ACC112 (cell line): ENCODE results near the gene VPS37B.

Experiments
- H2AFZ ChIP-seq: fragments of 200-600 bp; sonication (generic); one replicate; pipeline ENCODE4 v1.6.0; 2017; ENCODE audit warnings: antibody characterized with exemption, low read length; ENCODE audit not compliant: unreplicated experiment
- H3K27ac ChIP-seq: fragments of 200-600 bp; sonication (generic); 2 replicates; pipeline ENCODE4 v1.5.1; 2014; ENCODE audit warnings: low read depth, mild to moderate bottlenecking, antibody characterized with exemption, low read length, moderate library complexity
- H3K27me3 ChIP-seq: fragments of 200-600 bp; sonication (generic); 2 replicates; pipeline ENCODE4 v1.6.1; 2014; ENCODE audit warnings: mild to moderate bottlenecking, antibody characterized with exemption, low read length, moderate library complexity, mixed read lengths; ENCODE audit not compliant: insufficient read depth
- H3K36me3 ChIP-seq: fragments of 200-600 bp; sonication (generic); 2 replicates; pipeline ENCODE4 v1.6.1; 2016; ENCODE audit warnings: mild to moderate bottlenecking, antibody characterized with exemption, low read length, moderate library complexity, mixed read lengths; ENCODE audit not compliant: insufficient read depth
- H3K4me1 ChIP-seq: fragments of 200-600 bp; sonication (generic); one replicate; pipeline ENCODE4 v1.6.1; 2016; ENCODE audit warnings: low read length, mixed read lengths; ENCODE audit not compliant: insufficient read depth, unreplicated experiment, control insufficient read depth
- H3K4me3 ChIP-seq: fragments of 200-600 bp; sonication (generic); 2 replicates; pipeline ENCODE4 v1.5.1; 2014; ENCODE audit warnings: mild to moderate bottlenecking, low read depth, low read length
- H3K79me2 ChIP-seq: fragments of 200-600 bp; sonication (generic); one replicate; pipeline ENCODE4 v1.6.0; 2016; ENCODE audit warnings: low read length; ENCODE audit not compliant: control insufficient read depth, unreplicated experiment, insufficient read depth

The VPS37B gene

GRCh38 chr12:122870867-122871664 is 24.9 kb downstream of the VPS37B start:
- no peaks in the 10 kb centered on the region for H3K27me3 ChIP-seq
- H3K27ac ChIP-seq: peak overlapping the region; percentile 15; the same call in 1 of the 2 replicates
- peaks cover 46% of the 10 kb centered on the region for H3K79me2 ChIP-seq
- H3K4me1 ChIP-seq: peaks cover 23% of the 10 kb centered on the region
- H2AFZ ChIP-seq: no peak overlapping the region
- H3K36me3 ChIP-seq: no peaks in the 10 kb centered on the region; the same call in 1 of the 2 replicates
- H3K4me3 ChIP-seq: peak overlapping the region; percentile 68

GRCh38 chr12:122870163-122870842 is 25.6 kb downstream of the VPS37B start:
- H3K27ac ChIP-seq: no peak overlapping the region
- no peaks in the 10 kb centered on the region; the same call in 1 of the 2 replicates for H3K36me3 ChIP-seq

GRCh38 chr12:122869207-122869973 is 26.5 kb downstream of the VPS37B start:
- Histone ChIP-seq H3K36me3 (no peaks in the 10 kb centered on the region; the same call in 1 of the 2 replicates), H2AFZ (no peak overlapping the region), H3K27ac (no peak overlapping the region), H3K4me3 (no peak overlapping the region), H3K79me2 (peaks cover 35% of the 10 kb centered on the region), H3K27me3 (no peaks in the 10 kb centered on the region), H3K4me1 (peaks cover 23% of the 10 kb centered on the region)

More at GRCh38 chr12:122870163-122870842, 25.6 kb downstream of the VPS37B start:
- peaks cover 38% of the 10 kb centered on the region for H3K79me2 ChIP-seq
- no peaks in the 10 kb centered on the region for H3K27me3 ChIP-seq
- H2AFZ ChIP-seq: no peak overlapping the region
- H3K4me3 ChIP-seq: no peak overlapping the region
- peaks cover 23% of the 10 kb centered on the region for H3K4me1 ChIP-seq

GRCh38 chr12:122868471-122869177 is 27.3 kb downstream of the VPS37B start:
- no peak overlapping the region for H3K4me3 ChIP-seq
- peaks cover 29% of the 10 kb centered on the region for H3K79me2 ChIP-seq
- H3K27me3 ChIP-seq: no peaks in the 10 kb centered on the region
- H3K36me3 ChIP-seq: no peaks in the 10 kb centered on the region; the same call in 1 of the 2 replicates
- H2AFZ ChIP-seq: no peak overlapping the region
- H3K27ac ChIP-seq: no peak overlapping the region
- H3K4me1 ChIP-seq: peaks cover 23% of the 10 kb centered on the region

- Histone ChIP-seq H3K4me1 (peaks cover 22% of the 10 kb centered on the region), H2AFZ (no peak overlapping the region), H3K27me3 (no peaks in the 10 kb centered on the region), H3K27ac (no peak overlapping the region), H3K4me3 (no peak overlapping the region), H3K36me3 (no peaks in the 10 kb centered on the region; the same call in 1 of the 2 replicates), H3K79me2 (peaks cover 22% of the 10 kb centered on the region)
These were observed 28.0 kb downstream of the VPS37B start for GRCh38 chr12:122867691-122868461.

GRCh38 chr12:122866950-122867607 is 28.8 kb downstream of the VPS37B start:
- Histone ChIP-seq H3K4me1 (peaks cover 14% of the 10 kb centered on the region), H3K36me3 (no peaks in the 10 kb centered on the region; the same call in 1 of the 2 replicates), H3K79me2 (peaks cover 14% of the 10 kb centered on the region), H3K4me3 (no peak overlapping the region), H2AFZ (no peak overlapping the region), H3K27ac (no peak overlapping the region), H3K27me3 (no peaks in the 10 kb centered on the region)

- Histone ChIP-seq H3K4me1 (peaks cover 7% of the 10 kb centered on the region), H3K79me2 (peaks cover 7% of the 10 kb centered on the region), H3K36me3 (no peaks in the 10 kb centered on the region; the same call in 1 of the 2 replicates), H3K27ac (no peak overlapping the region), H2AFZ (no peak overlapping the region), H3K27me3 (no peaks in the 10 kb centered on the region), H3K4me3 (no peak overlapping the region)
These were observed 29.5 kb downstream of the VPS37B start for GRCh38 chr12:122866379-122866778.

- H3K4me1 ChIP-seq: no peaks in the 10 kb centered on the region
- H3K27me3 ChIP-seq: no peaks in the 10 kb centered on the region
- no peaks in the 10 kb centered on the region for H3K79me2 ChIP-seq
- no peaks in the 10 kb centered on the region; the same call in 1 of the 2 replicates for H3K36me3 ChIP-seq
- H2AFZ ChIP-seq: no peak overlapping the region
- no peak overlapping the region for H3K4me3 ChIP-seq
- no peak overlapping the region for H3K27ac ChIP-seq
These were observed 30.4 kb downstream of the VPS37B start for GRCh38 chr12:122865268-122866231.
